HEK293 (cell line): ENCODE data around the gene INSM1.
A peak's percentile ranks its signal among the peaks of the same experiment; 100 is the strongest.

Experiments used
- CTCF ChIA-PET: fragments of 350-600 bp; formaldehyde crosslinking; extraction: SDS; loops from one replicate; lab custom pipeline; 2021; ENCODE audit warnings: antibody characterized with exemption; lab: Yijun Ruan, JAX
- POLR2A ChIA-PET: fragments of 300-600 bp; formaldehyde crosslinking; extraction: SDS; loops from one replicate; lab custom pipeline; 2020; ENCODE audit warnings: antibody characterized with exemption, inconsistent platforms; lab: Yijun Ruan, JAX
- H3K27ac ChIP-seq: fragments of 200-500 bp; sonication (Bioruptor generic); 2 replicates; pipeline ENCODE4 v1.5.1; 2014; ENCODE audit warnings: low read depth, low read length, control low read depth, inconsistent platforms; ENCODE audit errors: extremely low read depth
- H3K36me3 ChIP-seq, 2 experiments: fragments of 200-500 bp in 1 of 2; sonication (Bioruptor generic) in 1 of 2; 1 replicate in 1 of 2; 2 replicates in 1 of 2; pipeline ENCODE4 v1.5.1; 2014 to 2017; ENCODE audit warnings: inconsistent platforms in 2 of 2, low read length in 2 of 2; ENCODE audit not compliant: control insufficient read depth in 2 of 2, insufficient read depth in 1 of 2
- H3K4me1 ChIP-seq: fragments of 200-500 bp; sonication (Bioruptor generic); 2 replicates; pipeline ENCODE4 v1.5.1; 2014; ENCODE audit warnings: mild to moderate bottlenecking, low read length, inconsistent platforms; ENCODE audit not compliant: control insufficient read depth, insufficient read depth
- H3K4me3 ChIP-seq: 2 replicates; pipeline ENCODE4 v1.5.1; 2011; ENCODE audit warnings: low read depth, mild to moderate bottlenecking, control low read depth, low read length, moderate library complexity
- H3K9me3 ChIP-seq: fragments of 200-500 bp; sonication (Bioruptor generic); 2 replicates; pipeline ENCODE4 v1.5.1; 2014; ENCODE audit warnings: low read depth, low read length, inconsistent platforms; ENCODE audit not compliant: control insufficient read depth, insufficient read depth
- EGR2 ChIP-seq: fragments of 450-650 bp; formaldehyde crosslinking; IDR thresholded peaks from 2 replicates; pipeline ENCODE4 v1.5.1; 2016; ENCODE audit warnings: low read depth, missing biosample characterization, missing genetic modification characterization
- FEZF1 ChIP-seq: fragments of 450-650 bp; formaldehyde crosslinking; IDR thresholded peaks from 2 replicates; pipeline ENCODE4 v1.5.1; 2016; ENCODE audit warnings: missing biosample characterization, missing genetic modification characterization
- MYNN ChIP-seq: fragments of 450-650 bp; formaldehyde crosslinking; IDR thresholded peaks from 2 replicates; pipeline ENCODE4 v1.5.1; 2016; ENCODE audit warnings: missing biosample characterization, missing genetic modification characterization, borderline replicate concordance
- ZFHX2 ChIP-seq: fragments of 450-650 bp; formaldehyde crosslinking; conservative IDR thresholded peaks from 2 replicates; pipeline ENCODE4 v1.5.1; 2016; ENCODE audit warnings: missing biosample characterization, missing genetic modification characterization
- ZFP37 ChIP-seq: fragments of 450-650 bp; formaldehyde crosslinking; IDR thresholded peaks from 2 replicates; pipeline ENCODE4 v1.5.1; 2016; ENCODE audit warnings: missing biosample characterization, missing genetic modification characterization
- ZIC2 ChIP-seq: fragments of 450-650 bp; formaldehyde crosslinking; IDR thresholded peaks from 2 replicates; pipeline ENCODE4 v1.5.1; 2016; ENCODE audit warnings: missing biosample characterization, missing genetic modification characterization
- ZNF2 ChIP-seq: fragments of 450-650 bp; formaldehyde crosslinking; IDR thresholded peaks from 2 replicates; pipeline ENCODE4 v1.5.1; 2016; ENCODE audit warnings: missing biosample characterization, missing genetic modification characterization
- ZNF202 ChIP-seq: fragments of 450-650 bp; formaldehyde crosslinking; IDR thresholded peaks from 2 replicates; pipeline ENCODE4 v1.5.1; 2016; ENCODE audit warnings: missing biosample characterization, missing genetic modification characterization, borderline replicate concordance
- ZNF211 ChIP-seq: fragments of 450-650 bp; formaldehyde crosslinking; IDR thresholded peaks from 2 replicates; pipeline ENCODE4 v1.5.1; 2016; ENCODE audit warnings: low read depth, missing biosample characterization, missing genetic modification characterization
- ZNF311 ChIP-seq: fragments of 450-650 bp; formaldehyde crosslinking; IDR thresholded peaks from 2 replicates; pipeline ENCODE4 v1.5.1; 2017; ENCODE audit warnings: missing biosample characterization, missing genetic modification characterization, borderline replicate concordance
- ZNF610 ChIP-seq: fragments of 450-650 bp; formaldehyde crosslinking; IDR thresholded peaks from 2 replicates; pipeline ENCODE4 v1.5.1; 2016; ENCODE audit warnings: missing biosample characterization, missing genetic modification characterization, borderline replicate concordance
- ZNF654 ChIP-seq: fragments of 450-650 bp; formaldehyde crosslinking; IDR thresholded peaks from 2 replicates; pipeline ENCODE4 v1.5.1; 2016; ENCODE audit warnings: low read depth, missing biosample characterization, missing genetic modification characterization
- TF ChIP-seq, protein P1 (sequence below): fragments of 450-650 bp; formaldehyde crosslinking; IDR thresholded peaks from 2 replicates; pipeline ENCODE4 v1.5.1; 2017; ENCODE audit warnings: missing biosample characterization, missing genetic modification characterization
- TF ChIP-seq, protein P2 (sequence below): fragments of 450-650 bp; formaldehyde crosslinking; IDR thresholded peaks from 2 replicates; pipeline ENCODE4 v1.5.1; 2017; ENCODE audit warnings: missing biosample characterization, missing genetic modification characterization
- TF ChIP-seq, protein P3 (sequence below): fragments of 450-650 bp; formaldehyde crosslinking; IDR thresholded peaks from 2 replicates; pipeline ENCODE4 v1.5.1; 2016; ENCODE audit warnings: missing biosample characterization, missing genetic modification characterization, borderline replicate concordance
- TF ChIP-seq, protein P4 (sequence below): fragments of 450-650 bp; formaldehyde crosslinking; IDR thresholded peaks from 2 replicates; pipeline ENCODE4 v1.5.1; 2017; ENCODE audit warnings: missing biosample characterization, missing genetic modification characterization

Gene INSM1

DNA sequence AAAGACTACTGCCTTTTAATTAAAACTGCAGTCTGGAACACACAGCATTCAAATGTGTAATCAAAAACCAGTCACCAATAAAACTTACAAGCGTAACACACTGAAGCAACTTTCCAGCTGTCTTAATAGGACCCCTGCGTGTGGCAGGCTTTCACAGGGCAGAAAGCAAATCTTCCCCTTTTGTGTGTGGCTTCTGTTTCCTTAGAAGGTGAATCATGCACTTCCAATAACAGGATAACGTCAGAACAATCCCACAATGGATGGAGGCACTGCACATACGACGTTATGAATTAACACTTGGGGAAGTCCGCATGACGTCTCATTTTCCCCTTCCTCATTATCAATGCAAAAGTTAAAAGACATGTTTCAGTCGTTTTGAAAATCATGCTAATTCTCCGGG, 44.8 kb downstream of the INSM1 start (continued):
- no peak for TF ChIP-seq ZNF202 (tag by site-specific recombination)
- TF ChIP-seq, protein P1, sequence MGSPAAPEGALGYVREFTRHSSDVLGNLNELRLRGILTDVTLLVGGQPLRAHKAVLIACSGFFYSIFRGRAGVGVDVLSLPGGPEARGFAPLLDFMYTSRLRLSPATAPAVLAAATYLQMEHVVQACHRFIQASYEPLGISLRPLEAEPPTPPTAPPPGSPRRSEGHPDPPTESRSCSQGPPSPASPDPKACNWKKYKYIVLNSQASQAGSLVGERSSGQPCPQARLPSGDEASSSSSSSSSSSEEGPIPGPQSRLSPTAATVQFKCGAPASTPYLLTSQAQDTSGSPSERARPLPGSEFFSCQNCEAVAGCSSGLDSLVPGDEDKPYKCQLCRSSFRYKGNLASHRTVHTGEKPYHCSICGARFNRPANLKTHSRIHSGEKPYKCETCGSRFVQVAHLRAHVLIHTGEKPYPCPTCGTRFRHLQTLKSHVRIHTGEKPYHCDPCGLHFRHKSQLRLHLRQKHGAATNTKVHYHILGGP (tag by site-specific recombination): no peak
- TF ChIP-seq, all 188 proteins: peak for 26

DNA sequence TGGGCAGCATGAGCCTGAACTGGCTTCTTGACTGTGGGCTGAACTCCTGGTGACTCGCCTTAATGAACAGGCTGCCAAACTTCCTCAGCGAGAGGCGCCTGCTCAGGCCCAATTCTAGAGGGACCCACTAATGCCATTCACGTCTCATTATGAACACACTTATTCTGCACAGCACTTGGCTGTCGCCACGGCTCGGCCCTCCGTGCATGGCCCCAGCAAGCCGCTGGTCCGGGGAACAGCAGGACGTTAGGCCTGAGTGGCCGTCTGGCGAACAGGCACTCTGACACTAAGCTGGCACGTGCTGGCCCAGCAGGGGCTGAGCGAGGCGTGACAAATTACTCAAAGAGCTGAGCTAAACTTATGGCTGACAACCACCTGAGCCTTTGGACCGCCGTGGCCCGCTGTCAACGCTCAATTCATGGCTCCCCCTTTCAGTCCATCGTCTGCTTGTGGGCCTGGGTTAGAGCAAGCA, 45.9 kb downstream of the INSM1 start:
- Histone ChIP-seq H3K4me1 (peaks cover 7% of the 10 kb centered on the region), H3K36me3 (no peaks in the 10 kb centered on the region), H3K9me3 (no peaks in the 10 kb centered on the region), H3K27ac (no peak overlapping the region), H3K4me3 (no peak overlapping the region)
- TF ChIP-seq MYNN (no peak), ZIC2 (tag by site-specific recombination) (peak; percentile 88), ZNF654 (tag by site-specific recombination) (no peak), FEZF1 (tag by site-specific recombination) (peak; percentile 84), ZNF202 (tag by site-specific recombination) (peak; percentile 82)
- CTCF ChIA-PET: no interaction called here
- POLR2A ChIA-PET: no interaction called here

DNA sequence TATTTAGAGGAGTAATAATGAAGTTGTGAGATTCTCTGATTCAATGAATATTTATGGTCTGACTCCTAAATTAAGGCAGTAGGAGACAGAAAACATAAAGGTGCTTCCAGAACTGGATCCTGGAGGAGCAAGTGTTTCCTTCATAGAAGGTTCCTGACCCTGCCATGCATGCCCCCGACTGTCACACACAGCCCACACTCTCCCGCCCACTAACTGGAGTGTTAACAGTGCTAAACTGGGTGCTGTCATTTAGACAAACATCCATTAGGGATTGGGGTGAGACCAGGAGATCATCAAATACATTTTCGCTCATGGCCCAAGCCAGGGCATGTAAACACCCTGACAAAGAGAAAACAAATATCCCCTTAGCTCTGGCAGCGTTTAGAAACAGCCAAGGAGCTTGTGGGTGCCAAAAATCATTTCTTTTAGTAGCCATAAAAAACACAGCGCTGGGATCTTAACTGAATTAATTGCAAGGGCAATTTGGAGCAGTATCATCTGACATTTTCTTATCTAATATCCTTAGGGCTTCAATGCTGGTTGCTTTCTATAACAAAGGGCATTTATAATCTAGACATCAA, 46.8 kb downstream of the INSM1 start:
- no peaks in the 10 kb centered on the region for H3K9me3 ChIP-seq
- H3K27ac ChIP-seq: no peak overlapping the region
- H3K4me1 ChIP-seq: peaks cover 7% of the 10 kb centered on the region
- CTCF ChIA-PET: no interaction called here
- TF ChIP-seq ZNF2 (tag by site-specific recombination): no peak
- TF ChIP-seq, protein P2, sequence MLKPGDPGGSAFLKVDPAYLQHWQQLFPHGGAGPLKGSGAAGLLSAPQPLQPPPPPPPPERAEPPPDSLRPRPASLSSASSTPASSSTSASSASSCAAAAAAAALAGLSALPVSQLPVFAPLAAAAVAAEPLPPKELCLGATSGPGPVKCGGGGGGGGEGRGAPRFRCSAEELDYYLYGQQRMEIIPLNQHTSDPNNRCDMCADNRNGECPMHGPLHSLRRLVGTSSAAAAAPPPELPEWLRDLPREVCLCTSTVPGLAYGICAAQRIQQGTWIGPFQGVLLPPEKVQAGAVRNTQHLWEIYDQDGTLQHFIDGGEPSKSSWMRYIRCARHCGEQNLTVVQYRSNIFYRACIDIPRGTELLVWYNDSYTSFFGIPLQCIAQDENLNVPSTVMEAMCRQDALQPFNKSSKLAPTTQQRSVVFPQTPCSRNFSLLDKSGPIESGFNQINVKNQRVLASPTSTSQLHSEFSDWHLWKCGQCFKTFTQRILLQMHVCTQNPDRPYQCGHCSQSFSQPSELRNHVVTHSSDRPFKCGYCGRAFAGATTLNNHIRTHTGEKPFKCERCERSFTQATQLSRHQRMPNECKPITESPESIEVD (tag by site-specific recombination): 0 out of 2 replicates have a peak, but pooled peaks have one; percentile 6
- TF ChIP-seq ZNF311: no peak
- TF ChIP-seq EGR2 (tag by site-specific recombination): peak; percentile 64; the same call in 1 of the 2 replicates
- TF ChIP-seq, protein P3, sequence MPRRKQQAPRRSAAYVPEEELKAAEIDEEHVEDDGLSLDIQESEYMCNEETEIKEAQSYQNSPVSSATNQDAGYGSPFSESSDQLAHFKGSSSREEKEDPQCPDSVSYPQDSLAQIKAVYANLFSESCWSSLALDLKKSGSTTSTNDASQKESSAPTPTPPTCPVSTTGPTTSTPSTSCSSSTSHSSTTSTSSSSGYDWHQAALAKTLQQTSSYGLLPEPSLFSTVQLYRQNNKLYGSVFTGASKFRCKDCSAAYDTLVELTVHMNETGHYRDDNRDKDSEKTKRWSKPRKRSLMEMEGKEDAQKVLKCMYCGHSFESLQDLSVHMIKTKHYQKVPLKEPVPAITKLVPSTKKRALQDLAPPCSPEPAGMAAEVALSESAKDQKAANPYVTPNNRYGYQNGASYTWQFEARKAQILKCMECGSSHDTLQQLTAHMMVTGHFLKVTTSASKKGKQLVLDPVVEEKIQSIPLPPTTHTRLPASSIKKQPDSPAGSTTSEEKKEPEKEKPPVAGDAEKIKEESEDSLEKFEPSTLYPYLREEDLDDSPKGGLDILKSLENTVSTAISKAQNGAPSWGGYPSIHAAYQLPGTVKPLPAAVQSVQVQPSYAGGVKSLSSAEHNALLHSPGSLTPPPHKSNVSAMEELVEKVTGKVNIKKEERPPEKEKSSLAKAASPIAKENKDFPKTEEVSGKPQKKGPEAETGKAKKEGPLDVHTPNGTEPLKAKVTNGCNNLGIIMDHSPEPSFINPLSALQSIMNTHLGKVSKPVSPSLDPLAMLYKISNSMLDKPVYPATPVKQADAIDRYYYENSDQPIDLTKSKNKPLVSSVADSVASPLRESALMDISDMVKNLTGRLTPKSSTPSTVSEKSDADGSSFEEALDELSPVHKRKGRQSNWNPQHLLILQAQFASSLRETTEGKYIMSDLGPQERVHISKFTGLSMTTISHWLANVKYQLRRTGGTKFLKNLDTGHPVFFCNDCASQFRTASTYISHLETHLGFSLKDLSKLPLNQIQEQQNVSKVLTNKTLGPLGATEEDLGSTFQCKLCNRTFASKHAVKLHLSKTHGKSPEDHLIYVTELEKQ (tag by site-specific recombination): no peak
- no peak for TF ChIP-seq ZFP37 (tag by site-specific recombination)
- TF ChIP-seq, protein P4, sequence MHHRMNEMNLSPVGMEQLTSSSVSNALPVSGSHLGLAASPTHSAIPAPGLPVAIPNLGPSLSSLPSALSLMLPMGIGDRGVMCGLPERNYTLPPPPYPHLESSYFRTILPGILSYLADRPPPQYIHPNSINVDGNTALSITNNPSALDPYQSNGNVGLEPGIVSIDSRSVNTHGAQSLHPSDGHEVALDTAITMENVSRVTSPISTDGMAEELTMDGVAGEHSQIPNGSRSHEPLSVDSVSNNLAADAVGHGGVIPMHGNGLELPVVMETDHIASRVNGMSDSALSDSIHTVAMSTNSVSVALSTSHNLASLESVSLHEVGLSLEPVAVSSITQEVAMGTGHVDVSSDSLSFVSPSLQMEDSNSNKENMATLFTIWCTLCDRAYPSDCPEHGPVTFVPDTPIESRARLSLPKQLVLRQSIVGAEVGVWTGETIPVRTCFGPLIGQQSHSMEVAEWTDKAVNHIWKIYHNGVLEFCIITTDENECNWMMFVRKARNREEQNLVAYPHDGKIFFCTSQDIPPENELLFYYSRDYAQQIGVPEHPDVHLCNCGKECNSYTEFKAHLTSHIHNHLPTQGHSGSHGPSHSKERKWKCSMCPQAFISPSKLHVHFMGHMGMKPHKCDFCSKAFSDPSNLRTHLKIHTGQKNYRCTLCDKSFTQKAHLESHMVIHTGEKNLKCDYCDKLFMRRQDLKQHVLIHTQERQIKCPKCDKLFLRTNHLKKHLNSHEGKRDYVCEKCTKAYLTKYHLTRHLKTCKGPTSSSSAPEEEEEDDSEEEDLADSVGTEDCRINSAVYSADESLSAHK (tag by site-specific recombination): peak; percentile 93
- peak; percentile 88 for TF ChIP-seq ZFHX2 (tag by site-specific recombination)
- TF ChIP-seq ZNF211: no peak
- TF ChIP-seq ZNF610 (tag by site-specific recombination): no peak
- TF ChIP-seq, all 188 proteins: peak for 4
- POLR2A ChIA-PET: no interaction called here
- H3K36me3 ChIP-seq: no peaks in the 10 kb centered on the region
- no peak overlapping the region for H3K4me3 ChIP-seq
